Heart right ventricle (tissue), 16 donors: ENCODE results near the gene PRPF8. TPM values are rescaled to one million over a fixed set of nuclear protein-coding genes. Genes with fewer than 3 reads are reported as not detected.
"Not testable (repeated sequence)": the region's sequence is repeated elsewhere in the genome, so short reads cannot be mapped to it uniquely, and the experiment has no call there.

Source experiments
- ATAC-seq, 8 donors: fragments of 200-7000 bp; cut with Tn5 transposase; one replicate each; pipeline ENCODE4 v1.9.1; 2020; ENCODE audit warnings: mild to moderate bottlenecking in 8 of 8, moderate library complexity in 8 of 8, moderate number of reproducible peaks in 1 of 8
- DNase-seq, 2 donors: peaks; one replicate each; pipeline ENCODE4 v3.0.0-alpha.2; 2020
- H3K27ac ChIP-seq, 10 donors: fragments of 200-600 bp; sonication (generic) in 2 of 10; one replicate each; pipeline versions ENCODE4 v1.5.0 to v1.8.0; 2020 to 2022; ENCODE audit warnings: mild to moderate bottlenecking in 3 of 10
- H3K27me3 ChIP-seq, 7 donors: fragments of 200-600 bp; one replicate each; pipeline ENCODE4 v1.8.0; 2021 to 2022; ENCODE audit warnings: mild to moderate bottlenecking in 2 of 7
- H3K36me3 ChIP-seq, 9 donors: fragments of 200-600 bp; sonication (generic) in 1 of 9; one replicate each; pipeline versions ENCODE4 v1.5.0 to v1.8.0; 2020 to 2022; ENCODE audit warnings: mild to moderate bottlenecking in 2 of 9
- H3K4me1 ChIP-seq, 9 donors: fragments of 200-600 bp; sonication (generic) in 1 of 9; one replicate each; pipeline versions ENCODE4 v1.5.0 to v1.8.0; 2020 to 2022; ENCODE audit warnings: mild to moderate bottlenecking in 4 of 9
- H3K4me3 ChIP-seq, 10 donors: fragments of 200-600 bp; sonication (generic) in 2 of 10; one replicate each; pipeline versions ENCODE4 v1.5.0 to v1.8.0; 2020 to 2022; ENCODE audit warnings: mild to moderate bottlenecking in 7 of 10, moderate library complexity in 2 of 10
- H3K9me3 ChIP-seq, 11 donors: fragments of 200-600 bp in 10 of 11; sonication (generic) in 2 of 11; one replicate each; pipeline versions ENCODE4 v1.5.0 to v1.8.0; 2013 to 2022; ENCODE audit warnings: mild to moderate bottlenecking in 2 of 11, control low read depth in 1 of 11, moderate library complexity in 1 of 11
- CTCF ChIP-seq, 9 donors: fragments of 200-600 bp; sonication (generic) in 2 of 9; IDR thresholded peaks; one replicate each; pipeline versions ENCODE4 v1.5.0 to v1.8.0; 2021 to 2022; ENCODE audit warnings: antibody characterized with exemption in 9 of 9, mild to moderate bottlenecking in 5 of 9, moderate library complexity in 1 of 9
- WGBS, 2 donors: extraction: QIAGEN DNeasy Blood & Tissue Kit; methylation state at CpG; one replicate each; pipeline ENCODE4 v1.1.7; 2013; ENCODE audit warnings: inconsistent platforms in 1 of 2; 5-methylcytosine and 5-hydroxymethylcytosine counted together
- intact Hi-C, 10 donors: fragments of 100-400 bp; cut with DNase I; formaldehyde crosslinking; loops; one replicate each; pipeline versions ENCODE4 v1.11.1 to v1.14.2; 2022
- polyA plus RNA-seq, 2 donors: library from polyadenylated mRNA; stranded (reverse); fragments of 200-250 nt; gene quantifications; one replicate each; pipeline ENCODE4 v1.2.3, GENCODE V29; 2013
- total RNA-seq, 10 donors: library from RNA; stranded (reverse); fragmentation: NEBNext Ultra II Directional in 3 of 10; extraction: Animal tissue kit (Norgen Biotek cat#: 25700) in 3 of 10; gene quantifications; one replicate each; pipeline versions ENCODE4 v1.2.1 to v1.2.4, GENCODE V29; 2021 to 2023
- donor health status: Arrhythmogenic right ventricular cardiomyopathy.
- donor health status: ischemic (EF 13 %, LVEDD 7.1; RV severe dilation, severe dysfunction).
- donor health status: healthy with polysubstance abuse.
- donor health status: DM: no; HTN: yes; CAD: no.
- donor health status: DM: no; HTN: no; CAD: no.
- donor health status: ischemic (EF 25% LVEDD 6.9; RV normal size, moderate dysfunction).
- donor health status: ischemic (EF 25% LVEDD 5.7; RV mildly dilated, moderate dysfunction).
- donor health status: healthy.
- donor health status: DM: yes; HTN: yes; CAD: no.
- donor health status: Ischemic cardiomyopathy.
- donor health status: ischemic (EF 35%, LVEDD 5.7; RV mildly dilated, moderate dysfunction).
- donor health status: nonischemic (EF 11% LVEDD 7.7; RV severe dilation, severe dysfunction).
- donor health status: DM: yes; HTN: yes; CAD: no.
- donor health status: PGD.
- donor health status: ischemic (EF 29% LVEDD 5.4; RV normal size, mild dysfunction).
- donor health status: nonischemic (EF 23%, LVEDD 6.1; RV moderate dilation, normal function).

Gene PRPF8
- total and polyA plus RNA-seq, 12 donors = 79.1 to 205 (median 173) TPM

- ATAC-seq = no peak
- Histone ChIP-seq H3K4me3 (no peak overlapping the region), H3K27ac (no peak overlapping the region), H3K4me1 (no peaks in the 10 kb centered on the region), H3K36me3 (no peaks in the 10 kb centered on the region), H3K9me3 (no peaks in the 10 kb centered on the region), H3K27me3 (no peaks in the 10 kb centered on the region)
- DNase-seq = no peak
- 54 to 61% methylated on average over 5 of the region's 5 CpGs for WGBS, 2 donors
- no peak for TF ChIP-seq CTCF (IDR thresholded peaks at IDR 0.05)
- intact Hi-C loops = no loop called here
These were observed 13.0 kb upstream of the PRPF8 start for GRCh38 chr17:1697681-1698080.

GRCh38 chr17:1695365-1695764 lies 10.7 kb upstream of the PRPF8 start:
- ATAC-seq = no peak
- intact Hi-C loops = no loop called here
- DNase-seq = no peak
- Histone ChIP-seq H3K4me1 (no peaks in the 10 kb centered on the region), H3K4me3 (no peak overlapping the region), H3K36me3 (no peaks in the 10 kb centered on the region), H3K9me3 (no peaks in the 10 kb centered on the region), H3K27ac (no peak overlapping the region), H3K27me3 (no peaks in the 10 kb centered on the region)
- TF ChIP-seq CTCF (IDR thresholded peaks at IDR 0.05) = no peak
- 84 to 87% methylated on average over 8 of the region's 8 CpGs for WGBS, 2 donors

GRCh38 chr17:1693339-1693738 lies 8.7 kb upstream of the PRPF8 start:
- WGBS, 2 donors = 91 to 92% methylated on average over 7 of the region's 7 CpGs
- DNase-seq = no peak
- H3K27ac ChIP-seq = no peak overlapping the region
- no peaks in the 10 kb centered on the region for H3K36me3 ChIP-seq
- no peaks in the 10 kb centered on the region for H3K27me3 ChIP-seq
- H3K4me3 ChIP-seq = no peak overlapping the region
- no peaks in the 10 kb centered on the region for H3K4me1 ChIP-seq
- H3K9me3 ChIP-seq = no peaks in the 10 kb centered on the region
- intact Hi-C loops = no loop called here
- no peak for TF ChIP-seq CTCF (IDR thresholded peaks at IDR 0.05)
- ATAC-seq = no peak

- Histone ChIP-seq H3K4me1 (peaks cover 0 to under 1% (median 0%) of the 10 kb centered on the region in 9 donors), H3K9me3 (no peaks in the 10 kb centered on the region), H3K27me3 (no peaks in the 10 kb centered on the region), H3K36me3 (no peaks in the 10 kb centered on the region), H3K4me3 (no peak overlapping the region), H3K27ac (no peak overlapping the region)
- ATAC-seq (no peak), DNase-seq (no peak)
- intact Hi-C loops = no loop called here
- WGBS, 2 donors = 85 to 94% methylated on average over 4 to 6 of the region's 8 CpGs
- TF ChIP-seq CTCF (IDR thresholded peaks at IDR 0.05) = no peak
These were observed 6.0 kb upstream of the PRPF8 start for GRCh38 chr17:1690544-1691221.

GRCh38 chr17:1688405-1688804 lies 3.7 kb upstream of the PRPF8 start:
- H3K27me3 ChIP-seq, H3K4me3 ChIP-seq, DNase-seq, H3K36me3 ChIP-seq, H3K27ac ChIP-seq, H3K9me3 ChIP-seq, ATAC-seq, intact Hi-C loops: not testable (repeated sequence)
- H3K4me1 ChIP-seq = peaks cover 0 to 15% (median 11%) of the 10 kb centered on the region in 9 donors
- 80 to 84% methylated on average over 6 of the region's 6 CpGs for WGBS, 2 donors
